GM18502 (cell line): ENCODE results near the gene CTR9.
"Not testable (repeated sequence)": the region's sequence is repeated elsewhere in the genome, so short reads cannot be mapped to it uniquely, and the experiment has no call there.

Experiments used
- ATAC-seq: cut with Tn5 transposase; IDR thresholded peaks from one replicate; pipeline ENCODE4 v1.9.1; 2021; ENCODE audit warnings: mild to moderate bottlenecking; ENCODE audit not compliant: unreplicated experiment, poor library complexity

CTR9 gene

GRCh38 chr11:10808553-10809372, 57.7 kb downstream of the CTR9 start, which contains the start of gene EIF4G2:
Gene EIF4G2, minus strand, starts transcription at chr11:10808926.
- peak; percentile 94 for ATAC-seq

DNA sequence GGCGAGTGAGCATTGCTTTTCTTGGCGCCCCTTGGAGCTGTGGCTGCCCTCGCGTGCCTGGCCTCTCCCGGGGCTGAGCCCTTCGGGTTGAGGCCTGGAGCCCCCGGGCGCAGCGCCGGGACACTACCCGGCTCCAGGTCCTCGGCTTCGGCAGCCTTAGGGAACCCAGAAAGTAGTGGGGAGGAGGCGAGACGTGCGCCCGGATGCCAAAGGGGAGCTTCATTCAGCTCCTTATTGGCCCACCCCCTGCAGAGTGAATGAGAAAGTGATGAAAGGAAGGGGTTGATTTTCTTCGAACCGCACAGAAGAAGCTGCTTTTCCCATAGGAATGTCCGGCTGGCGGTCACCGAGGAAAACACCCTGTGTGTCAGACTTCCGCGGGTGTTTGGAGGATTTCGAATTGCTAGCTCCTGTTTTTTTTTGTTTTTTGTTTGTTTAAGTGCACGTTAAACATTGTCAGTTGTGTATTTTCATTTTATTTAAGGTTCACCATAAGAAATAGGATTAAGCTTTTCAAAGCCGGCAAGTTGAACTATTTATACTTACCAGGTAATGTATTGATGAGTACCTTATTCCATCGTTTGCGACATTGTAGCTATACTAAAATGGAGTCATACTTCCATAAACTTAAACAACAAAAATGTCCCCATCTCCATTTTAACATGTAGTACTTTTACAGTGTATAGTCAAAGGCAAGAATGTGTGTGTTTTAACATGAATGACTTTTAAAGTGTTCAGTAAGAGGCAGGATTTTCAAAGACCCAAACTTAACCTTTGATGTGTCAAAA, 58.5 kb downstream of the CTR9 start:
- ATAC-seq: peak; percentile 31

- ATAC-seq: no peak
These were observed 62.9 kb downstream of the CTR9 start for GRCh38 chr11:10813945-10814344.

- no peak for ATAC-seq
These were observed 67.5 kb downstream of the CTR9 start for GRCh38 chr11:10818594-10818993.

- not testable (repeated sequence) for ATAC-seq
These were observed 71.4 kb downstream of the CTR9 start for GRCh38 chr11:10822491-10822890.

- ATAC-seq: no peak
These were observed 72.1 kb downstream of the CTR9 start for GRCh38 chr11:10823152-10823579.

DNA sequence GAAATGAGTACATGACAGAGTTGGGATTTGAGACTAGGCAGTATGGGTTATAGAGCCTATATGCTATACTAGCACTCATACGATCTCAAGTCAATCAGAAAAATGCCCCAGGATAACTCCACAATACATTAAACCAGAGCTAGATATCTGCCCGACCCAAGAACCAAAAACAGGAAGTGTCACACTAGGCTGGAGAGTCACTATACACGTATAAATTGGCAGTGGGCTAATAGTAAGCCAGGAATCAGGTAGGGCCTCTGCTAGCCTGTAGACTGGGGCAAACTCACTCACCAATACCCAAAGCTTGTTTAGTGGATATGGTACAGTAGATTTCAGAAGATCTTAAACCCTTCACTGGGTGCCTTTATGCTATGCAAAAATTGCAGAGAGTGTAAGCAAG, 73.8 kb downstream of the CTR9 start:
- ATAC-seq: peak; percentile 76

DNA sequence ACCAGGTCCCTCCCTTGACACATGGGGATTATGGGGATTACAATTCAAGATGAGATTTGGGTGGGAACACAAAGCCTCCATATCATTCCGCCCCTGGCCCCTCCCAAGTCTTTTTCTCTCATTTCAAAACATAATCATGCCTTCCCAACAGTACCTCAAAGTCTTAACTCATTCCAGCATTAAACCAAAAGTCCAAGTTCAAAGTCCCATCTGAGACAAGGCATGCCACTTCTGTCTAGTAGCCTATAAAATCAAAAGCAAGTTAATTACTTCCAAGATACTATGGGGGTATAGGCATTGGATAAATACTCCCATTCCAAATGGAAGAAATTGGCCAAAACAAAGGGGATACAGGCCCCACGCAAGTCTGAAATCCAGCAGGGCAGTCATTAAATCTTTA, 77.4 kb downstream of the CTR9 start:
- no peak for ATAC-seq

GRCh38 chr11:10829139-10829538, 78.1 kb downstream of the CTR9 start:
- no peak for ATAC-seq
